K562 (cell line): ENCODE data around the gene INSR. TPM values are rescaled to one million over a fixed set of nuclear protein-coding genes. Genes with fewer than 3 reads are reported as not detected.

ENCODE experiments used
- ATAC-seq: fragments of 200-7000 bp; cut with Tn5 transposase; 3 replicates; pipeline ENCODE4 v1.9.1; 2020; ENCODE audit warnings: moderate library complexity
- BruUV-seq: library from RNA; stranded (reverse); fragments of 400-500 nt; replicated peaks from 2 replicates; lab custom pipeline; 2021; lab: Mats Ljungman, UMichigan
- CTCF ChIA-PET: fragments of 300-600 bp; formaldehyde crosslinking; extraction: SDS; loops from one replicate; lab custom pipeline; 2021; ENCODE audit warnings: low intra/inter-chr PET ratio; lab: Yijun Ruan, JAX
- POLR2A ChIA-PET: fragments of 300-600, 350-650 bp; sonication (Branson Sonifier 250); formaldehyde crosslinking; extraction: SDS; loops from one replicate; lab custom pipeline; 2021; ENCODE audit warnings: antibody characterized with exemption, inconsistent platforms; lab: Yijun Ruan, JAX
- DNase-seq, 4 experiments: peaks; one replicate each; pipeline versions ENCODE4 v3.0.0 to v3.0.0-alpha.2; 2011 to 2018; ENCODE audit warnings: low spot score in 3 of 4, mixed read lengths in 3 of 4; ENCODE audit errors: extremely low read depth in 1 of 4
- FAIRE-seq: peaks from 2 replicates; lab custom pipeline; 2011; peaks lifted over from hg19 to GRCh38; lab: Jason Lieb, UNC
- H2AFZ ChIP-seq: 2 replicates; pipeline ENCODE4 v1.6.0; 2011; ENCODE audit warnings: low read depth, low read length, control low read depth, inconsistent platforms
- H3K27ac ChIP-seq: fragments of 200-600 bp; 3 replicates; pipeline ENCODE4 v1.8.0; 2011; ENCODE audit warnings: low read depth, mild to moderate bottlenecking, control low read depth, inconsistent platforms, low read length, moderate library complexity, mixed read lengths; ENCODE audit errors: extremely low read depth
- H3K27me3 ChIP-seq, 2 experiments: fragments of 300-600 bp in 1 of 2; 2 replicates in 1 of 2; 3 replicates in 1 of 2; pipeline versions ENCODE4 v1.6.0 to v1.8.0; 2011; ENCODE audit warnings: inconsistent platforms in 2 of 2, low read length in 2 of 2, mild to moderate bottlenecking in 1 of 2, mixed read lengths in 1 of 2, moderate library complexity in 1 of 2; ENCODE audit not compliant: control insufficient read depth in 2 of 2, insufficient read depth in 2 of 2
- H3K36me3 ChIP-seq: fragments of 300-600 bp; 3 replicates; pipeline ENCODE4 v1.8.0; 2011; ENCODE audit warnings: mild to moderate bottlenecking, low read length, inconsistent platforms; ENCODE audit not compliant: control insufficient read depth, insufficient read depth
- H3K4me1 ChIP-seq, 2 experiments: fragments of 200-600 bp in 1 of 2; replicated peaks in 1 of 2; 2 replicates in 1 of 2; 3 replicates in 1 of 2; pipeline versions ENCODE4 v1.5.1 to v1.8.0; 2011; ENCODE audit warnings: inconsistent platforms in 2 of 2, low read length in 2 of 2, mild to moderate bottlenecking in 1 of 2, mixed read lengths in 1 of 2, moderate library complexity in 1 of 2; ENCODE audit not compliant: control insufficient read depth in 2 of 2, insufficient read depth in 2 of 2
- H3K4me2 ChIP-seq: 2 replicates; pipeline ENCODE4 v1.6.1; 2011; ENCODE audit warnings: low read length, control low read depth, inconsistent platforms, mixed read lengths; ENCODE audit not compliant: insufficient read depth
- H3K4me3 ChIP-seq: fragments of 200-600 bp; sonication (generic), shearing (Covaris generic); 2 replicates; pipeline ENCODE4 v1.5.1; 2016; ENCODE audit warnings: control low read depth, inconsistent platforms
- H3K79me2 ChIP-seq: fragments of 200-600 bp; 3 replicates; pipeline ENCODE4 v1.8.0; 2011; ENCODE audit warnings: low read length, inconsistent platforms; ENCODE audit not compliant: control insufficient read depth, insufficient read depth
- H3K9ac ChIP-seq, 2 experiments: 2 replicates each; pipeline versions ENCODE4 v1.6.0 to v1.6.1; 2011; ENCODE audit warnings: low read depth in 2 of 2, low read length in 2 of 2, control low read depth in 1 of 2, inconsistent platforms in 1 of 2, mild to moderate bottlenecking in 1 of 2, mixed read lengths in 1 of 2; ENCODE audit not compliant: insufficient read depth in 1 of 2
- H3K9me1 ChIP-seq: one replicate; pipeline ENCODE4 v1.6.0; 2011; ENCODE audit warnings: inconsistent platforms, mild to moderate bottlenecking, low read length, moderate library complexity; ENCODE audit not compliant: control insufficient read depth, insufficient read depth
- H3K9me3 ChIP-seq: replicated peaks from 2 replicates; pipeline ENCODE4 v1.5.1; 2011; ENCODE audit warnings: low read depth, low read length, inconsistent platforms; ENCODE audit not compliant: control insufficient read depth, insufficient read depth
- H4K20me1 ChIP-seq: replicated peaks from 2 replicates; pipeline ENCODE4 v1.6.1; 2011; ENCODE audit warnings: low read length, inconsistent platforms, mixed read lengths; ENCODE audit not compliant: control insufficient read depth, insufficient read depth
- FOXJ3 ChIP-seq: sonication (generic); formaldehyde crosslinking; IDR thresholded peaks from 2 replicates; pipeline ENCODE4 v1.4.0; 2020; ENCODE audit warnings: mild to moderate bottlenecking, missing genetic modification reagents
- ZNF395 ChIP-seq: fragments of 200-800 bp; sonication (Bioruptor generic); IDR thresholded peaks from 2 replicates; pipeline ENCODE4 v1.6.1; 2017; ENCODE audit warnings: missing genetic modification characterization, missing compliant biosample characterization
- ZNF408 ChIP-seq: fragments of 250-450 bp; sonication (Bioruptor Pico); IDR thresholded peaks from 2 replicates; pipeline ENCODE4 v1.4.0; 2020; ENCODE audit warnings: low read depth, mild to moderate bottlenecking, moderate library complexity
- ZNF764 ChIP-seq: fragments of 250-450 bp; sonication (Bioruptor Pico); IDR thresholded peaks from 2 replicates; pipeline ENCODE4 v1.4.0; 2020; ENCODE audit warnings: low read depth, mild to moderate bottlenecking, moderate library complexity
- WGBS: fragments of 100-300 bp; shearing (Covaris generic); methylation state at CpG from one replicate; pipeline ENCODE4 v1.1.6; 2016; ENCODE audit warnings: low coverage, mixed read lengths; ENCODE audit not compliant: insufficient coverage; ENCODE audit errors: missing lambda C conversion rate; 5-methylcytosine and 5-hydroxymethylcytosine counted together
- in situ Hi-C: fragments of 300-500 bp; cut with MboI; formaldehyde crosslinking; loops from 4 replicates; pipeline ENCODE4 v1.15.0; 2018; ENCODE audit warnings: inconsistent platforms, mixed read lengths
- intact Hi-C: fragments of 100-400 bp; cut with micrococcal nuclease; formaldehyde crosslinking; loops from 2 replicates; pipeline ENCODE4 v1.14.2; 2022
- polyA plus RNA-seq, 8 experiments: library from polyadenylated mRNA; depleted of rRNA in 4 of 8; stranded (reverse) in 5 of 8; unstranded in 3 of 8; fragments of >200 nt; fragmentation: Nextera tagmentation in 2 of 8; fragmentation: Illumina TruSeq in 1 of 8; extraction: Ambion mirVana in 2 of 8; extraction: Trizol in 1 of 8; gene quantifications; 2 replicates each; pipeline versions ENCODE4 v1.2.1 to v1.2.3, GENCODE V29; 2011 to 2014; ENCODE audit warnings: inconsistent platforms in 1 of 8, missing spikeins in 1 of 8
- total RNA-seq, 7 experiments: library from RNA; depleted of rRNA in 6 of 7; stranded (reverse); fragments of >200 nt in 6 of 7; fragmentation: Illumina TruSeq in 2 of 7; extraction: Trizol in 2 of 7; gene quantifications; 2 replicates each; pipeline versions ENCODE4 v1.2.1 to v1.2.3, GENCODE V29; 2011 to 2021; ENCODE audit warnings: low replicate concordance in 1 of 7
- TF ChIP-seq, protein P1 (sequence below): sonication (generic); formaldehyde crosslinking; IDR thresholded peaks from 2 replicates; pipeline ENCODE4 v1.8.1; 2023; ENCODE audit warnings: missing genetic modification reagents, mild to moderate bottlenecking, borderline replicate concordance

INSR gene
- total and polyA plus RNA-seq, 9 of the 15 experiments (the other 6 are each of a cell fraction or from before 2014, with no cell fraction given): 0.04 to 0.88 (median 0.41) TPM

- TF ChIP-seq, protein P1, sequence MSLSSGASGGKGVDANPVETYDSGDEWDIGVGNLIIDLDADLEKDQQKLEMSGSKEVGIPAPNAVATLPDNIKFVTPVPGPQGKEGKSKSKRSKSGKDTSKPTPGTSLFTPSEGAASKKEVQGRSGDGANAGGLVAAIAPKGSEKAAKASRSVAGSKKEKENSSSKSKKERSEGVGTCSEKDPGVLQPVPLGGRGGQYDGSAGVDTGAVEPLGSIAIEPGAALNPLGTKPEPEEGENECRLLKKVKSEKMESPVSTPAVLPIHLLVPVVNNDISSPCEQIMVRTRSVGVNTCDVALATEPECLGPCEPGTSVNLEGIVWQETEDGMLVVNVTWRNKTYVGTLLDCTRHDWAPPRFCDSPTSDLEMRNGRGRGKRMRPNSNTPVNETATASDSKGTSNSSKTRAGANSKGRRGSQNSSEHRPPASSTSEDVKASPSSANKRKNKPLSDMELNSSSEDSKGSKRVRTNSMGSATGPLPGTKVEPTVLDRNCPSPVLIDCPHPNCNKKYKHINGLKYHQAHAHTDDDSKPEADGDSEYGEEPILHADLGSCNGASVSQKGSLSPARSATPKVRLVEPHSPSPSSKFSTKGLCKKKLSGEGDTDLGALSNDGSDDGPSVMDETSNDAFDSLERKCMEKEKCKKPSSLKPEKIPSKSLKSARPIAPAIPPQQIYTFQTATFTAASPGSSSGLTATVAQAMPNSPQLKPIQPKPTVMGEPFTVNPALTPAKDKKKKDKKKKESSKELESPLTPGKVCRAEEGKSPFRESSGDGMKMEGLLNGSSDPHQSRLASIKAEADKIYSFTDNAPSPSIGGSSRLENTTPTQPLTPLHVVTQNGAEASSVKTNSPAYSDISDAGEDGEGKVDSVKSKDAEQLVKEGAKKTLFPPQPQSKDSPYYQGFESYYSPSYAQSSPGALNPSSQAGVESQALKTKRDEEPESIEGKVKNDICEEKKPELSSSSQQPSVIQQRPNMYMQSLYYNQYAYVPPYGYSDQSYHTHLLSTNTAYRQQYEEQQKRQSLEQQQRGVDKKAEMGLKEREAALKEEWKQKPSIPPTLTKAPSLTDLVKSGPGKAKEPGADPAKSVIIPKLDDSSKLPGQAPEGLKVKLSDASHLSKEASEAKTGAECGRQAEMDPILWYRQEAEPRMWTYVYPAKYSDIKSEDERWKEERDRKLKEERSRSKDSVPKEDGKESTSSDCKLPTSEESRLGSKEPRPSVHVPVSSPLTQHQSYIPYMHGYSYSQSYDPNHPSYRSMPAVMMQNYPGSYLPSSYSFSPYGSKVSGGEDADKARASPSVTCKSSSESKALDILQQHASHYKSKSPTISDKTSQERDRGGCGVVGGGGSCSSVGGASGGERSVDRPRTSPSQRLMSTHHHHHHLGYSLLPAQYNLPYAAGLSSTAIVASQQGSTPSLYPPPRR (CRISPR knock-in tag): no peak
- no peak for TF ChIP-seq FOXJ3 (CRISPR knock-in tag)
- no peak for TF ChIP-seq ZNF395
Measured at GRCh38 chr19:7262470-7262869, 31.7 kb downstream of the INSR start (continued).

- WGBS: 2% methylated on average over 6 of the region's 7 CpGs
- in situ Hi-C loops: no loop called here
Measured at GRCh38 chr19:7260161-7260560, 34.1 kb downstream of the INSR start.

More at GRCh38 chr19:7260161-7260560, 34.1 kb downstream of the INSR start:
- Histone ChIP-seq H3K9me3 (no peaks in the 10 kb centered on the region), H3K27me3 (peaks cover 13 to 28% of the 10 kb centered on the region in 2 experiments; a peak in 4 of 5 replicates), H2AFZ (no peak overlapping the region), H4K20me1 (no peaks in the 10 kb centered on the region), H3K4me3 (no peak overlapping the region), H3K36me3 (no peaks in the 10 kb centered on the region), H3K79me2 (no peaks in the 10 kb centered on the region), H3K27ac (no peak overlapping the region), H3K4me2 (no peak overlapping the region), H3K9ac (no peak overlapping the region), H3K4me1 (no peaks in the 10 kb centered on the region; a peak in 1 of 5 replicates), H3K9me1 (no peaks in the 10 kb centered on the region)
- ChIA-PET CTCF (no interaction called here), POLR2A (interaction anchor here (0.6 to 1.1 kb wide), 2 partner anchors 25 to 73 kb away, joined by 3 read pairs; no protein-coding TSS in a partner anchor)
- no peak for ATAC-seq
- no TSS peak for BruUV-seq
- intact Hi-C loops: no loop called here
- no peak for DNase-seq
- no peak for FAIRE-seq
- TF ChIP-seq ZNF408 (CRISPR knock-in tag): no peak
- no peak for TF ChIP-seq ZNF764 (CRISPR knock-in tag)
